T-helper 2 cell (primary cell): ENCODE results near the gene CHMP6.

Source experiments
- DNase-seq, 5 experiments: peaks; one replicate each; pipeline versions ENCODE4 v3.0.0 to v3.0.0-alpha.2; 2012 to 2022

The CHMP6 gene

GRCh38 chr17:80995131-80995530, 3.5 kb downstream of the CHMP6 start:
- no peak for DNase-seq

GRCh38 chr17:80996422-80997305, 5.0 kb downstream of the CHMP6 start:
- no peak for DNase-seq

GRCh38 chr17:80997424-80998117, 5.9 kb downstream of the CHMP6 start:
- DNase-seq = no peak

- no peak for DNase-seq
Measured at GRCh38 chr17:80998118-80998747, 6.6 kb downstream of the CHMP6 start.

- no peak for DNase-seq
Measured at GRCh38 chr17:80998748-80999535, 7.3 kb downstream of the CHMP6 start.

GRCh38 chr17:80999536-81000333, 8.1 kb downstream of the CHMP6 start:
- DNase-seq = no peak

- no peak for DNase-seq
Measured at GRCh38 chr17:81000334-81000630, 8.6 kb downstream of the CHMP6 start.

GRCh38 chr17:81000631-81001357, 9.2 kb downstream of the CHMP6 start:
- DNase-seq = no peak

GRCh38 chr17:81002013-81002384, 10.4 kb downstream of the CHMP6 start:
- DNase-seq = no peak

GRCh38 chr17:81002409-81003361, 11.0 kb downstream of the CHMP6 start:
- DNase-seq = no peak

GRCh38 chr17:81003711-81004475, 12.3 kb downstream of the CHMP6 start:
- no peak for DNase-seq

GRCh38 chr17:81006891-81007290, 15.2 kb downstream of the CHMP6 start:
- DNase-seq = no peak

- DNase-seq = no peak
Measured at GRCh38 chr17:81008140-81008539, 16.5 kb downstream of the CHMP6 start.

- DNase-seq = no peak
Measured at GRCh38 chr17:81009136-81009535, 17.5 kb downstream of the CHMP6 start.

GRCh38 chr17:81010935-81011334, 19.3 kb downstream of the CHMP6 start:
- DNase-seq = no peak

- no peak for DNase-seq
Measured at GRCh38 chr17:81011951-81012350, 20.3 kb downstream of the CHMP6 start.

- DNase-seq = no peak
Measured at GRCh38 chr17:81012574-81013447, 21.2 kb downstream of the CHMP6 start.

GRCh38 chr17:81013642-81014041, 22.0 kb downstream of the CHMP6 start:
- DNase-seq = no peak
